Suprapubic skin (tissue), 4 donors: ENCODE results near the gene CHAD. TPM values are rescaled to one million over a fixed set of nuclear protein-coding genes. Genes with fewer than 3 reads are reported as not detected.

Experiments
- DNase-seq, 2 donors: peaks; one replicate each; pipeline ENCODE4 v3.0.0-alpha.2; 2019; ENCODE audit warnings: low spot score in 2 of 2
- H3K27ac ChIP-seq: fragments of 200-600 bp; sonication (generic); one replicate; pipeline ENCODE4 v1.5.1; 2019
- H3K27me3 ChIP-seq: fragments of 200-600 bp; sonication (generic); one replicate; pipeline ENCODE4 v1.5.1; 2019
- H3K36me3 ChIP-seq: fragments of 200-600 bp; sonication (generic); one replicate; pipeline ENCODE4 v1.5.1; 2019
- H3K4me1 ChIP-seq: fragments of 200-600 bp; sonication (generic); one replicate; pipeline ENCODE4 v1.5.1; 2019
- H3K4me3 ChIP-seq: fragments of 200-600 bp; sonication (generic); one replicate; pipeline ENCODE4 v1.5.1; 2019; ENCODE audit warnings: mild to moderate bottlenecking
- H3K9me3 ChIP-seq: fragments of 200-600 bp; sonication (generic); one replicate; pipeline ENCODE4 v1.5.1; 2019
- EP300 ChIP-seq: sonication (generic); formaldehyde crosslinking; IDR thresholded peaks from one replicate; pipeline ENCODE4 v1.6.1; 2017; ENCODE audit warnings: antibody characterized with exemption
- POLR2A ChIP-seq, 2 donors: fragments of 450-650 bp; IDR thresholded peaks; one replicate each; pipeline ENCODE4 v1.6.1; 2017; ENCODE audit warnings: antibody characterized with exemption in 2 of 2, mild to moderate bottlenecking in 2 of 2, moderate library complexity in 2 of 2
- POLR2AphosphoS5 ChIP-seq, 3 donors: sonication (generic); formaldehyde crosslinking; IDR thresholded peaks; one replicate each; pipeline ENCODE4 v1.6.1; 2017; ENCODE audit warnings: antibody characterized with exemption in 3 of 3
- WGBS: methylation state at CpG from one replicate; pipeline ENCODE4 v1.1.5; 2018; 5-methylcytosine and 5-hydroxymethylcytosine counted together
- total RNA-seq, 4 donors: library from RNA; depleted of rRNA; stranded (reverse); fragments of >200 nt; gene quantifications; one replicate each; pipeline ENCODE4 v1.1.0, GENCODE V29; 2016
- TF ChIP-seq, protein P1 (sequence below), 2 donors: fragments of 200-600 bp in 1 of 2; fragments of 450-650 bp in 1 of 2; sonication (generic) in 1 of 2; IDR thresholded peaks; one replicate each; pipeline ENCODE4 v1.5.1; 2016 to 2019; ENCODE audit warnings: antibody characterized with exemption in 2 of 2, mild to moderate bottlenecking in 1 of 2, moderate library complexity in 1 of 2

CHAD gene
- total RNA-seq, 4 donors from 2014 or later: 4.5 to 15.4 (median 7.2) TPM

DNA sequence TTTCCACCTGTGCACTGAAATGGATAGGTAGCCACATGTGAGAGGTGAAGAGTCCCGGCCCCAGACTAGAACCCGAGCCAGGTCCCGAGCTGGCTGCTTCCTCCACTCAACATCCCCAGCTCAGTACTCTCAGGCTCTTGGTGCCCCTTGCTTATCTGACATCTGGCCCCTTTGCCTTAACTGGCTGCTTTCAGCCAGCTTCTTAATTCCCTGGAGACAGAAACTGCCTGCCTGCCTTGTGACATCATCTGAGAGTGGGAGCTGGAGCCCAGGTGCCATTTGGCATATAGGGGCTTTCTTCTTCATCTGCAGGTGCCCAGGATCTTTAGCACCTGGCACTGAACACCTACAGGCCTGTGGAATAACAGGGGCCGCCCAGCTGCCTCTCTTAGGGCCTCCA lies 8.9 kb downstream of the CHAD start:
- Histone ChIP-seq H3K4me1 (peaks cover 6% of the 10 kb centered on the region), H3K9me3 (no peaks in the 10 kb centered on the region), H3K27me3 (no peaks in the 10 kb centered on the region), H3K27ac (no peak overlapping the region), H3K36me3 (peaks cover 24% of the 10 kb centered on the region), H3K4me3 (no peak overlapping the region)
- WGBS: 94% methylated on average over 4 of the region's 4 CpGs
- DNase-seq: no peak
- TF ChIP-seq POLR2AphosphoS5 (IDR thresholded peaks at IDR 0.05): no peak
- TF ChIP-seq, protein P1, sequence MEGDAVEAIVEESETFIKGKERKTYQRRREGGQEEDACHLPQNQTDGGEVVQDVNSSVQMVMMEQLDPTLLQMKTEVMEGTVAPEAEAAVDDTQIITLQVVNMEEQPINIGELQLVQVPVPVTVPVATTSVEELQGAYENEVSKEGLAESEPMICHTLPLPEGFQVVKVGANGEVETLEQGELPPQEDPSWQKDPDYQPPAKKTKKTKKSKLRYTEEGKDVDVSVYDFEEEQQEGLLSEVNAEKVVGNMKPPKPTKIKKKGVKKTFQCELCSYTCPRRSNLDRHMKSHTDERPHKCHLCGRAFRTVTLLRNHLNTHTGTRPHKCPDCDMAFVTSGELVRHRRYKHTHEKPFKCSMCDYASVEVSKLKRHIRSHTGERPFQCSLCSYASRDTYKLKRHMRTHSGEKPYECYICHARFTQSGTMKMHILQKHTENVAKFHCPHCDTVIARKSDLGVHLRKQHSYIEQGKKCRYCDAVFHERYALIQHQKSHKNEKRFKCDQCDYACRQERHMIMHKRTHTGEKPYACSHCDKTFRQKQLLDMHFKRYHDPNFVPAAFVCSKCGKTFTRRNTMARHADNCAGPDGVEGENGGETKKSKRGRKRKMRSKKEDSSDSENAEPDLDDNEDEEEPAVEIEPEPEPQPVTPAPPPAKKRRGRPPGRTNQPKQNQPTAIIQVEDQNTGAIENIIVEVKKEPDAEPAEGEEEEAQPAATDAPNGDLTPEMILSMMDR (IDR thresholded peaks at IDR 0.05): no peak
- no peak for TF ChIP-seq POLR2A (IDR thresholded peaks at IDR 0.05)
- no peak for TF ChIP-seq EP300

DNA sequence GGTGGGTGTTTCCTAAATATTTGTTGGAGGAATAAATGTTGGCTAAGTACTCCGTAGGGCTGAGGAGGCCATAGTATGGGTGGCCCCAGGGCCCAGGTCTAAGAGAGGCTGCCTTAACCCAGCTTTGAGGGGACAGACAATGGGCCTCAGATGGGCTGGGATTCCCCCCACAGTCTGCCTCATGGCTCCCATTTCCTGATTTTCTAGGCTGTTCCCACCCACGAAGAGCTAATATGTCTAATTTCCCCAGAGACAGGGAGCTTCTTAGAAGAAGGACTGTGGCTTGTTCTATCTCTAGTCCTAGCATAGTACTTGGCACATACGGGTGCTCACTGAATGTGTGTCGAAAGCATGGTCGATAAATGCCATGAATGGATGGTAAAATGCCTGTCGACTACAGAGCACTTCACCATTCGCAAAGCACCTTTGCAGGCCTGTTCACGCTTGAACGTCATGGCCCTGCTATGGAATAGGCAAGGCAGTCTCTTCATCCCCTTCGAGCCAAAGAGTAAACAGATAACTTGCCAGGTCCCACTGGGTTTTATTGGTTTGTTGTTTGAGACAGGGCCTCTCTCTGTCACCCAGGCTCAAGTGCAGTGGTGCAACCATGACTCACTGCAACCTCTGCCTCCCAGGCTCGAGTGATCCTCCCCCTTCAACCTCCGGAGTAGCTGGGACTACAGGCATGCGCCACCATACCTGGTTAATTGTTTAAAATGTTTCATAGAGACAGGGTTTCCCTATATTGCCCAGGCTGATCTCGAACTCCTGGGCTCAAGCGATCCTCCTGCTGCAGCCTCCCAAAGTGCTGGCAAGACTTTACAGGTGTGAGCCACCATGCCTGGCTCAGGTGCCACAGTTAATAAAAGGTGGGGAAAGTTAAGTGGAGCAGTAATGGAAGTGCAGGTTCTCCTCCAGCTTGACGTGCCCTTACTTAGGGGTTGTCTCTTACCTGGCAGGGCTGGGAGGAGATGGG lies 9.7 kb downstream of the CHAD start:
- H3K27ac ChIP-seq: peak overlapping the region; percentile 27
- peaks cover 6% of the 10 kb centered on the region for H3K4me1 ChIP-seq
- H3K27me3 ChIP-seq: no peaks in the 10 kb centered on the region
- H3K36me3 ChIP-seq: peaks cover 24% of the 10 kb centered on the region
- WGBS: 68% methylated on average over 14 of the region's 16 CpGs
- no peaks in the 10 kb centered on the region for H3K9me3 ChIP-seq
- H3K4me3 ChIP-seq: no peak overlapping the region
- DNase-seq: no peak
- TF ChIP-seq, protein P1 (IDR thresholded peaks at IDR 0.05): no peak
- TF ChIP-seq POLR2AphosphoS5 (IDR thresholded peaks at IDR 0.05) (no peak), EP300 (no peak), POLR2A (IDR thresholded peaks at IDR 0.05) (no peak)

DNA sequence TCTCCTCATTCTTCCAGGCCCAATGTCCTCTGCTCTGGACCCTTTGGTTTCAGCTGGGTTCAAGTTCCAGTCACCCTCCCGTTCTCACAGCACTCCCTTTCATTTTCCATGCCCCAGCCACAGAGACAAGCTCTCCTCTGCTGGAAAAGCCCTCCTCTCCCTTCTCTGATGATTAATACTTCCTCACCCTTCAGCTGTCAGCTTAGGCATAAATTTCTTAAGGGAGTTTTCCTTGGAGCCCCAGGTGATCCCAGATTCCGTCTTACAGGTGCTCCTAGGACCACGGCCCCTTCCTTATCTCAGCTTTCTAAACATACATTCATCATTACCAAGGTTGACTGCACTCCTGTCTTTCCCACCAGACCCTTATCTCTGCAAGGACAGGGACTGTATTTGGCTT lies 10.4 kb downstream of the CHAD start:
- no peak for DNase-seq
- 72% methylated on average over 3 of the region's 3 CpGs for WGBS
- Histone ChIP-seq H3K4me3 (no peak overlapping the region), H3K9me3 (no peaks in the 10 kb centered on the region), H3K4me1 (peaks cover 7% of the 10 kb centered on the region), H3K27me3 (no peaks in the 10 kb centered on the region), H3K27ac (no peak overlapping the region), H3K36me3 (peaks cover 20% of the 10 kb centered on the region)
- TF ChIP-seq, protein P1 (IDR thresholded peaks at IDR 0.05): no peak
- TF ChIP-seq POLR2AphosphoS5 (IDR thresholded peaks at IDR 0.05): no peak
- no peak for TF ChIP-seq POLR2A (IDR thresholded peaks at IDR 0.05)
- TF ChIP-seq EP300: no peak

DNA sequence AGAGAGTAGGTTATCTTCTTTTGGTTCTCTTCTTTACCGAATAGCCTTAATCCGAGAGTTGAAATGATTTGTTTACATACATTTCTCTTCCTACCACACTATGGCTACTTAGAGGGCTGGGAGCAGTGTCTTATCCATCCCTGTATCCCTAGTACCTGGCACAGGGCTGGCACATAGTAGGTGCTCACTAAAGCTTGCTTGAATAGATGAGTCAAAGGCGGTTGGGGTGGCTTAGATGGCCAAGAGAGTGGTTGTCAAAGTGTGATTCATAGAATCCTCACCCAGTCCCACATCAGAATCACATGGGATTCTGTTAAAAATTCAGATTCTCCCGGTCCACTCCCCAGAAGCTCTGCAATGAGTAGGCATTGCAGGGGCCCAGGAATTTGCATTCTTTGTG lies 11.1 kb downstream of the CHAD start:
- Histone ChIP-seq H3K27ac (no peak overlapping the region), H3K27me3 (no peaks in the 10 kb centered on the region), H3K4me1 (peaks cover 14% of the 10 kb centered on the region), H3K36me3 (peaks cover 14% of the 10 kb centered on the region), H3K9me3 (no peaks in the 10 kb centered on the region), H3K4me3 (no peak overlapping the region)
- 86% methylated on average over 4 of the region's 4 CpGs for WGBS
- TF ChIP-seq POLR2A (IDR thresholded peaks at IDR 0.05) (no peak), POLR2AphosphoS5 (IDR thresholded peaks at IDR 0.05) (no peak), EP300 (no peak)
- TF ChIP-seq, protein P1 (IDR thresholded peaks at IDR 0.05): no peak
- DNase-seq: no peak

DNA sequence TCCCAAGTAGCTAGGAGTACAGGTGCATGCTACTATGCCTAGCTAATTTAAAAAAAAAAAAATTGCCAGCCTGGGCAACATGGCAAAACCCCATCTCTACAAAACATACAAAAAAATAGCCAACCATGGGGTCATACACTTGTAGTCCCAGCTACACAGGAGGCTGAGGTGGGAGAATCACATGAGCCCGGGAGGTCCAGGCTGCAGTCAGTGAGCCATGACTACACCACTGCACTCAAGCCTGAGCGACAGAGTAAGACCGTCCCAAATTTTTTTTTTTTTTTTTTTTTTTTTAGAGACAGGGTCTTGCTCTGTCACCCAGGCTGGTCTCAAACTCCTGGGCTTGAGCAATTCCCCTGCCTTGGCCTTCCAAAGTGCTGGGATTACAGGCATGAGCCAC lies 14.8 kb downstream of the CHAD start:
- H3K9me3 ChIP-seq: no peaks in the 10 kb centered on the region
- TF ChIP-seq POLR2AphosphoS5 (IDR thresholded peaks at IDR 0.05) (no peak), POLR2A (IDR thresholded peaks at IDR 0.05) (no peak), EP300 (no peak)
- TF ChIP-seq, protein P1 (IDR thresholded peaks at IDR 0.05): no peak
- H3K4me1 ChIP-seq: peaks cover 28% of the 10 kb centered on the region
- no peak overlapping the region for H3K4me3 ChIP-seq
- H3K27ac ChIP-seq: no peak overlapping the region
- no peak for DNase-seq
- no peaks in the 10 kb centered on the region for H3K36me3 ChIP-seq
- 90% methylated on average over 3 of the region's 3 CpGs for WGBS
- no peaks in the 10 kb centered on the region for H3K27me3 ChIP-seq
